Right hindlimb (tissue), 1 donor: Measurements from ENCODE around the gene CLDN14.
"Not testable (repeated sequence)": the region's sequence is repeated elsewhere in the genome, so short reads cannot be mapped to it uniquely, and the experiment has no call there.

Source experiments
- DNase-seq: peaks from one replicate; pipeline ENCODE4 v3.0.0-alpha.2; 2018

CLDN14 gene

GRCh38 chr21:36499578-36500471 lies 19.9 kb upstream of the CLDN14 start:
- no peak for DNase-seq

GRCh38 chr21:36494557-36494956 lies 14.6 kb upstream of the CLDN14 start:
- no peak for DNase-seq

- no peak for DNase-seq
Measured at GRCh38 chr21:36491209-36491910, 11.4 kb upstream of the CLDN14 start.

GRCh38 chr21:36489776-36490165 lies 9.8 kb upstream of the CLDN14 start:
- DNase-seq: no peak

GRCh38 chr21:36489103-36489775 lies 9.3 kb upstream of the CLDN14 start:
- DNase-seq: no peak

- no peak for DNase-seq
Measured at GRCh38 chr21:36487641-36488307, 7.9 kb upstream of the CLDN14 start.

GRCh38 chr21:36486246-36486645 lies 6.3 kb upstream of the CLDN14 start:
- DNase-seq: no peak

GRCh38 chr21:36485476-36485875 lies 5.6 kb upstream of the CLDN14 start:
- no peak for DNase-seq

- no peak for DNase-seq
Measured at GRCh38 chr21:36483095-36483494, 3.2 kb upstream of the CLDN14 start.

GRCh38 chr21:36482673-36483072 lies 2.8 kb upstream of the CLDN14 start:
- DNase-seq: no peak

- no peak for DNase-seq
Measured at GRCh38 chr21:36482181-36482580, 2.3 kb upstream of the CLDN14 start.

GRCh38 chr21:36481639-36482038 lies 1.7 kb upstream of the CLDN14 start:
- DNase-seq: no peak

- DNase-seq: no peak
Measured at GRCh38 chr21:36480618-36481017, 696 bp upstream of the CLDN14 start.

GRCh38 chr21:36478941-36479340 lies 981 bp downstream of the CLDN14 start:
- DNase-seq: no peak

- DNase-seq: no peak
Measured at GRCh38 chr21:36478207-36478701, 1.7 kb downstream of the CLDN14 start.

- DNase-seq: no peak
Measured at GRCh38 chr21:36477559-36477958, 2.4 kb downstream of the CLDN14 start.

GRCh38 chr21:36477001-36477400 lies 2.9 kb downstream of the CLDN14 start:
- DNase-seq: no peak

GRCh38 chr21:36476541-36476940 lies 3.4 kb downstream of the CLDN14 start:
- not testable (repeated sequence) for DNase-seq

GRCh38 chr21:36474591-36474990 lies 5.3 kb downstream of the CLDN14 start:
- no peak for DNase-seq

- no peak for DNase-seq
Measured at GRCh38 chr21:36473203-36473602, 6.7 kb downstream of the CLDN14 start.

GRCh38 chr21:36472377-36472776 lies 7.5 kb downstream of the CLDN14 start:
- no peak for DNase-seq

GRCh38 chr21:36471254-36471723 lies 8.6 kb downstream of the CLDN14 start:
- no peak for DNase-seq

GRCh38 chr21:36470294-36470693 lies 9.6 kb downstream of the CLDN14 start:
- no peak for DNase-seq
